Measurements from ENCODE around the gene RFXANK. TPM values are rescaled to one million over a fixed set of nuclear protein-coding genes. Genes with fewer than 3 reads are reported as not detected.

The RFXANK gene
- total and polyA plus RNA-seq, 9 of the 15 experiments (the other 6 are each of a cell fraction or from before 2014, with no cell fraction given), result 68.6 to 181 (median 150) TPM

DNA sequence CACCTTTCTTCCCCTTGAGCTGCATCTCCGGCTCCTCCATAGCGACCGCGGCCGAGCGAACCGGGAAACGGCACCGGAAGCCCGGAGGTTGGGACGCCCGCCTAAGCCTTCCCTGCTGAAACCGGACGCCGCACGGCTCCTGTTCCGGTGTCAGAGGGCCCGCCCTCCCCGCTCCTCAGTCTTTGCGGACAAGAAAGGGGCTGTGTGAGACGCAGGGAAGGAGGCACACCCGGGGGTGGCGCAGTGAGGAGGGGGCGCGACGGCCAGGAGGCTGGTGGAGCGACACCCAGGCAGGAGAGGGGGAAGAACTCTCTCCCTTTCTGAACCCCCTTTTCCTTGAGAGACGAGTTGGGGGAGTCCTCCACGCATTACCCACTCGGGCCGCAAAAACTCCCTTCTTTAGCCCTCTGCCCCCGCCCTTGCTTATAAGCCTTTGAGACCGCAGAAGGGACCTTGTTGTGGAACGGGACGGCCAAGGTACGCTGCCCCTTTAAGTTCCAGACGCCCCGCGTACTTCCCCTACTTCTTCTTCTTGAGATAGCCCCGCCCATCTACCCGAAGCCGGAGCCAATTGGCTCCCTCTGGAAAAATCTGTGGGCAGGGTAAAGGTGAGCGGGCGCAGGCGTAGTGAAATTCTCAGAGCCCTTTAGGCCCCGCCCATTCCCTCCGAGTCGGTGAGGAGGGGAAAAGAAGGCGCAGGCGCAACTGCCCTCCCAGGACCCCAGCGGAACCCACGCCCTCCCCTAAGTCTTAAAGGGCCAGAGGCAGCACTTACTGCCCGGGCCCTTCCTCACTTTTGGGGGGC lies at the start of gene RFXANK, which contains the start of gene BORCS8 (continued):
- TF ChIP-seq RAD21 (CRISPR knock-in tag; conservative IDR thresholded peaks at IDR 0.05 in 1 of 2, IDR thresholded peaks at IDR 0.05 in 1 of 2), result no peak
- TF ChIP-seq MEIS2 (IDR thresholded peaks at IDR 0.05; ENCODE audit: partially characterized antibody), result peak; percentile 90
- peak; percentile 89 for TF ChIP-seq ETV5 (CRISPR knock-in tag; IDR thresholded peaks at IDR 0.05; ENCODE audit: low read depth)
- peak; percentile 33; the same call in 1 of the 2 replicates for TF ChIP-seq NCOR1 (IDR thresholded peaks at IDR 0.05)
- TF ChIP-seq SAP30 (IDR thresholded peaks at IDR 0.05; ENCODE audit: borderline replicate concordance, insufficient read depth, low read depth, low read length, poor library complexity, severe bottlenecking), result peak; percentile 82
- peak; percentile 47; the same call in 1 of the 2 replicates for TF ChIP-seq CGGBP1 (CRISPR knock-in tag; IDR thresholded peaks at IDR 0.05)
- 0 out of 2 replicates have a peak, but pooled peaks have one; percentile 39 for TF ChIP-seq CHD2 (IDR thresholded peaks at IDR 0.05; ENCODE audit: low read depth, low read length)
- TF ChIP-seq, protein P1, sequence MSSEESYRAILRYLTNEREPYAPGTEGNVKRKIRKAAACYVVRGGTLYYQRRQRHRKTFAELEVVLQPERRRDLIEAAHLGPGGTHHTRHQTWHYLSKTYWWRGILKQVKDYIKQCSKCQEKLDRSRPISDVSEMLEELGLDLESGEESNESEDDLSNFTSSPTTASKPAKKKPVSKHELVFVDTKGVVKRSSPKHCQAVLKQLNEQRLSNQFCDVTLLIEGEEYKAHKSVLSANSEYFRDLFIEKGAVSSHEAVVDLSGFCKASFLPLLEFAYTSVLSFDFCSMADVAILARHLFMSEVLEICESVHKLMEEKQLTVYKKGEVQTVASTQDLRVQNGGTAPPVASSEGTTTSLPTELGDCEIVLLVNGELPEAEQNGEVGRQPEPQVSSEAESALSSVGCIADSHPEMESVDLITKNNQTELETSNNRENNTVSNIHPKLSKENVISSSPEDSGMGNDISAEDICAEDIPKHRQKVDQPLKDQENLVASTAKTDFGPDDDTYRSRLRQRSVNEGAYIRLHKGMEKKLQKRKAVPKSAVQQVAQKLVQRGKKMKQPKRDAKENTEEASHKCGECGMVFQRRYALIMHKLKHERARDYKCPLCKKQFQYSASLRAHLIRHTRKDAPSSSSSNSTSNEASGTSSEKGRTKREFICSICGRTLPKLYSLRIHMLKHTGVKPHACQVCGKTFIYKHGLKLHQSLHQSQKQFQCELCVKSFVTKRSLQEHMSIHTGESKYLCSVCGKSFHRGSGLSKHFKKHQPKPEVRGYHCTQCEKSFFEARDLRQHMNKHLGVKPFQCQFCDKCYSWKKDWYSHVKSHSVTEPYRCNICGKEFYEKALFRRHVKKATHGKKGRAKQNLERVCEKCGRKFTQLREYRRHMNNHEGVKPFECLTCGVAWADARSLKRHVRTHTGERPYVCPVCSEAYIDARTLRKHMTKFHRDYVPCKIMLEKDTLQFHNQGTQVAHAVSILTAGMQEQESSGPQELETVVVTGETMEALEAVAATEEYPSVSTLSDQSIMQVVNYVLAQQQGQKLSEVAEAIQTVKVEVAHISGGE (CRISPR knock-in tag; IDR thresholded peaks at IDR 0.05), result peak; percentile 98 to 99 (median 99)
- TF ChIP-seq PCBP2 (IDR thresholded peaks at IDR 0.05; ENCODE audit: low read depth, low read length, poor library complexity, severe bottlenecking), result no peak
- TF ChIP-seq SMARCE1 (IDR thresholded peaks at IDR 0.05), result 0 out of 2 replicates have a peak, but pooled peaks have one; percentile 33
- TF ChIP-seq TAF1 (IDR thresholded peaks at IDR 0.05; ENCODE audit: control insufficient read depth, extremely low read depth, insufficient read depth, low read length, severe bottlenecking), result peak; percentile 98
- TF ChIP-seq CCNT2 (IDR thresholded peaks at IDR 0.05; ENCODE audit: borderline replicate concordance, extremely low read depth, insufficient read length, low read depth, low read length), result peak; percentile 42
- TF ChIP-seq, protein P2, sequence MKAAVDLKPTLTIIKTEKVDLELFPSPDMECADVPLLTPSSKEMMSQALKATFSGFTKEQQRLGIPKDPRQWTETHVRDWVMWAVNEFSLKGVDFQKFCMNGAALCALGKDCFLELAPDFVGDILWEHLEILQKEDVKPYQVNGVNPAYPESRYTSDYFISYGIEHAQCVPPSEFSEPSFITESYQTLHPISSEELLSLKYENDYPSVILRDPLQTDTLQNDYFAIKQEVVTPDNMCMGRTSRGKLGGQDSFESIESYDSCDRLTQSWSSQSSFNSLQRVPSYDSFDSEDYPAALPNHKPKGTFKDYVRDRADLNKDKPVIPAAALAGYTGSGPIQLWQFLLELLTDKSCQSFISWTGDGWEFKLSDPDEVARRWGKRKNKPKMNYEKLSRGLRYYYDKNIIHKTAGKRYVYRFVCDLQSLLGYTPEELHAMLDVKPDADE (conservative IDR thresholded peaks at IDR 0.05; ENCODE audit: control insufficient read depth, low read depth, low read length), result no peak; the same call in 1 of the 2 replicates
- no peak for TF ChIP-seq SMC3 (conservative IDR thresholded peaks at IDR 0.05; ENCODE audit: insufficient read depth, low read depth, low read length)
- TF ChIP-seq CHD4 (IDR thresholded peaks at IDR 0.05; ENCODE audit: insufficient read depth, insufficient replicate concordance, low read depth, low read length, poor library complexity, severe bottlenecking), result no peak
- TF ChIP-seq ZHX1 (conservative IDR thresholded peaks at IDR 0.05; ENCODE audit: low read length), result 0 out of 2 replicates have a peak, but pooled peaks have one; percentile 10

Data from K562 (cell line).